Activated CD4-positive, alpha-beta T cell treated with anti-CD3 and anti-CD28 coated beads, Interleukin-2, amount 50 U/mL, for 1 hour (primary cell): Measurements from ENCODE around the gene CNKSR1.

Source experiments
- DNase-seq: peaks from one replicate; pipeline ENCODE4 v3.0.0-alpha.2; 2020

The CNKSR1 gene, protein sequence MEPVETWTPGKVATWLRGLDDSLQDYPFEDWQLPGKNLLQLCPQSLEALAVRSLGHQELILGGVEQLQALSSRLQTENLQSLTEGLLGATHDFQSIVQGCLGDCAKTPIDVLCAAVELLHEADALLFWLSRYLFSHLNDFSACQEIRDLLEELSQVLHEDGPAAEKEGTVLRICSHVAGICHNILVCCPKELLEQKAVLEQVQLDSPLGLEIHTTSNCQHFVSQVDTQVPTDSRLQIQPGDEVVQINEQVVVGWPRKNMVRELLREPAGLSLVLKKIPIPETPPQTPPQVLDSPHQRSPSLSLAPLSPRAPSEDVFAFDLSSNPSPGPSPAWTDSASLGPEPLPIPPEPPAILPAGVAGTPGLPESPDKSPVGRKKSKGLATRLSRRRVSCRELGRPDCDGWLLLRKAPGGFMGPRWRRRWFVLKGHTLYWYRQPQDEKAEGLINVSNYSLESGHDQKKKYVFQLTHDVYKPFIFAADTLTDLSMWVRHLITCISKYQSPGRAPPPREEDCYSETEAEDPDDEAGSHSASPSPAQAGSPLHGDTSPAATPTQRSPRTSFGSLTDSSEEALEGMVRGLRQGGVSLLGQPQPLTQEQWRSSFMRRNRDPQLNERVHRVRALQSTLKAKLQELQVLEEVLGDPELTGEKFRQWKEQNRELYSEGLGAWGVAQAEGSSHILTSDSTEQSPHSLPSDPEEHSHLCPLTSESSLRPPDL

DNA sequence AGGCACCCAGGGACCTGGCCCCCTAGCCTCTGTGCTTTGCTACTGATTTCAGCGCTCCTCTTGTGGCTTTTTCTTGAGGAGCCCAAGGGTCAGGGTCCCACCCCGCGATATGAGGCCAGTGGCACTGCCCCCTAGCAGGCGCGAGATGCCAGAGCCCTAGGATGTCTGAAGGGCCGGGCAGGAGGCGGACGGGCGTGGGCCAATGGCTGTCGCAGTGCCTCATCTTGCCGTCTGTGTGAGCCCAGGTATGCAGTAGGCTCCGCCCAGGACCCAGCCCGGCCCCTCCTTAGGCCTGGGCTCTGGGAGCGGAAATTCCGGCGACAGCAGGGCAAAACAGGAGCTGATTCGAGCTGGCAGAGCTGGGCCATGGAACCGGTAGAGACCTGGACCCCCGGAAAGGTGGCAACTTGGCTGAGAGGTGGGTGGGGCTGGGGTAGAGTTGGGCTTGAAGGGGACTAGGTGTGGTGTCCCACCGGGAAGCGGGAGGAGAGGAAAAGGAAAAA lies at the start of gene CNKSR1:
Gene CNKSR1 (plus strand): TSS at position 310 of the 503 bp plus-strand sequence. CDS start 57 bp downstream, at position 367.
- DNase-seq, result no peak

GRCh38 chr1:26129778-26130177 lies 47.5 kb upstream of the CNKSR1 start:
- DNase-seq, result no peak

DNA sequence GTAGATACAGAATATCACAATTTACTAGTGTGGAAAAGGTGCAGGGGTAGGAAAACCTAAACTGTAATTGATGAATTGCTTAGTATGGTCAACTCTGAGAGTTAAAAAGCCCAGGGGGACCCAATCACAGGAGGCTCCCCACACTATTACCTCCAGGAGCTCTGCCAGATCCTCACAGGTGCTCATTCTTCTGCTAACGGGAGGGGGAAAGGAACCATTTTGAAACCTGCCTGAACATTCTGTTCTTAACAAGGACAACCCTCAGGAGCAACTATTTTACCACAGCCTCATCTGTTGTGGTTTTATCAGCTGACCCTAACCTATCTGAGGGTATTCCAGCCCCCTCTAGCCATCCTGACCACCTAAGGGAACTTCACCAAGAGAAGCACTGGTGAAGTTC lies 46.6 kb upstream of the CNKSR1 start:
- DNase-seq, result no peak

- no peak for DNase-seq
These were observed 45.0 kb upstream of the CNKSR1 start for GRCh38 chr1:26132128-26132833.

GRCh38 chr1:26132834-26133167 lies 44.5 kb upstream of the CNKSR1 start:
- no peak for DNase-seq

- DNase-seq, result no peak
These were observed 42.8 kb upstream of the CNKSR1 start for GRCh38 chr1:26134466-26134865.

GRCh38 chr1:26138974-26139558 lies 38.2 kb upstream of the CNKSR1 start:
- DNase-seq, result no peak

DNA sequence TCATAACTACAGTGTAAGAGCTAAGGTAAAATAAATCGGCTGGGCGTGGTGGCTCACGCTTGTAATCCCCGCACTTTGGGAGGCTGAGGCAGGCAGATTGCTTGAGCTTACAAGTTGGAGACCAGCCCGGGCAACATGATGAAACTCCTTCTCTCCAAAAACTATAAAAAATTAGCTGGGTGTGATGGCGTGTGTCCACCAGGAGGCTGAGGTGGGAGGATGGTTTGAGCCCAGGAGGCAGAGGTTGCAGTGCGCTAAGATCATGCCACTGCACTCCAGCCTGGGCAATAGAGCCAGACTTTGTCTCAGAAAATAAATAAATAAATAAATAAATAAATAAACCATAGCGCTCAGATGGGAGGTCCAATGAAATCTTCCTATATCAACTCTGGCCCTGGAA lies 35.1 kb upstream of the CNKSR1 start:
- DNase-seq, result no peak

DNA sequence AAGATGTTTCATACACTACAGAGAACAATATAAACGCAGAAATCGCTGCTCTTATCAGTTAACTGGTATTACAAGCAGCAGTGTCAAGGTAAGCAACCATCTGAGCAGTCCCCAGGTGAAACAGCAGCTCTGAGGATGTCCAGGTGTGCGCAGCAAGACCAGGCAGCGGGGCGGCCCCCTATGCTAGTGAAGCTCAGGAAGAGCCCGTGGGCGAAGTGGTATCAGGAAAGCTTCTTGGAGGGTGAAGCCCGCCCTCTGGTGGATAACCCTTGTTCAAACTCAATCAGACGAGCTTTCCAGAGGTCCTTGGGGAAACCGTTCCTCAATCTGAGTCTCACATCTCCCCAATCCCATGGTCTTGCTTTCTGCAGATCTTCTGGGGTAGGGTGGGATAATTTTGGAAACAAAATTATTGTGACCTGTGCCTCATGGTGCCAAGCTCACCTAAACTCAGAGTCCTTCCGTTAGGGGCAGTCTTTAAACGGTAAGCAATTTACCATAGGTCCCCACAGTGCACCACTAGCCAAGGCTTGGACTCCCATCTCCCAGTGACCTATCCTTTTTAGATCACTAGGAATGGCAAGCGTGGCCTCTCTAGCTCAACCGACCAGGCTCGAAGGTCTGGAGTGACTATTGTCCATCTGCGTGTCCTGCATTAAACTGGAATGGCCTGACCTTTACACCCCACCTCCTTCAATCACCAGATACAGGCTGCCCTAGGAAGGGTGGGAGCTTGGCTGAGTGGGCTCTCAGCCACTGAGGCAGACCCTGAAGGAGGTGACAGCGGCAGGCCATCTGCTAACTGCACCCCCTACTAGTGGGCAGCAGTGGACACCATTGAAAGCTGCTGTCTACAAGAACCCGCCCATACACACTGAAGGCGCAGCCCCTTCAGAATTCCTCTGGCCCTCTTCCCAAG lies 32.0 kb upstream of the CNKSR1 start:
- DNase-seq, result peak; percentile 70

- no peak for DNase-seq
These were observed 31.4 kb upstream of the CNKSR1 start for GRCh38 chr1:26145960-26146294.

DNA sequence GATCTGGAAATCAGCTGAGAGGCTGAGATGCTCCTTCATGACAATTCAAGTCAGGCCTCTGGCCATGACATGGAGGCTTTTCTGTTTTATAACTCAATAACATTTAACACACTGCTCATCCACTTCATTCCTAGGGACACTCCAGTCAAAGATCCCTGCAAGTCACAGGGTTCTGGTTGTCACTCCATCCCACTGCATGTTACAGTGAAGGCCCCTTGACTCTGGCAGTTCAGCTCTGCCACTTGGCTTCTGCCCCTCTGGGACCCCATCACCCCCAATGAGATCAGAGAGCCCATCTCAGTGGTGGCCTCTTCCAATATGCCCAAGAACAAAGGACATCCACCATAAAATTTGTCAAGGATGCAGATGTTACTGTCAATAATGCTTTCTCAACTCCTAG lies 28.4 kb upstream of the CNKSR1 start:
- DNase-seq, result no peak

- no peak for DNase-seq
These were observed 23.2 kb upstream of the CNKSR1 start for GRCh38 chr1:26153966-26154532.

DNA sequence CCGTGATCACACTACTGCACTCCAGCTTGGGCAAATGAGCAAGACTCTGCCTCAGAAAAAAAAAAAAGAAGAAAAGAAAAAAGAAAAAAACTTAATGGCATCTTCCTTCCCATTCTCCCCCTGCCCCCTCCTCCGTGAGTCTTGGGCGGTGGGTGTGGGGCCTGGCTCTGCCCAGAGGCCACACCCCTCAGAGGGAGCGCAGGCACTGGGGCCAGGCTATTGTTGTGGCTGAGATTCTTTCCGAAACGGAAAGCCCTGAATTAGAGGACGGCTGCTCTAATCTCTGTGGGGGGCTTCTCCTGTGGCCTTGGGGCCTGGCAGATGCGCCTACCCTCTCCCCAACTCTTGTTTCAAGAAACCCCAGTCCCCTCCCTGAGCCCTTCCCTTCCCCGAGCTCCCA lies 22.5 kb upstream of the CNKSR1 start:
- no peak for DNase-seq

GRCh38 chr1:26155370-26156284 lies 21.7 kb upstream of the CNKSR1 start:
- no peak for DNase-seq

DNA sequence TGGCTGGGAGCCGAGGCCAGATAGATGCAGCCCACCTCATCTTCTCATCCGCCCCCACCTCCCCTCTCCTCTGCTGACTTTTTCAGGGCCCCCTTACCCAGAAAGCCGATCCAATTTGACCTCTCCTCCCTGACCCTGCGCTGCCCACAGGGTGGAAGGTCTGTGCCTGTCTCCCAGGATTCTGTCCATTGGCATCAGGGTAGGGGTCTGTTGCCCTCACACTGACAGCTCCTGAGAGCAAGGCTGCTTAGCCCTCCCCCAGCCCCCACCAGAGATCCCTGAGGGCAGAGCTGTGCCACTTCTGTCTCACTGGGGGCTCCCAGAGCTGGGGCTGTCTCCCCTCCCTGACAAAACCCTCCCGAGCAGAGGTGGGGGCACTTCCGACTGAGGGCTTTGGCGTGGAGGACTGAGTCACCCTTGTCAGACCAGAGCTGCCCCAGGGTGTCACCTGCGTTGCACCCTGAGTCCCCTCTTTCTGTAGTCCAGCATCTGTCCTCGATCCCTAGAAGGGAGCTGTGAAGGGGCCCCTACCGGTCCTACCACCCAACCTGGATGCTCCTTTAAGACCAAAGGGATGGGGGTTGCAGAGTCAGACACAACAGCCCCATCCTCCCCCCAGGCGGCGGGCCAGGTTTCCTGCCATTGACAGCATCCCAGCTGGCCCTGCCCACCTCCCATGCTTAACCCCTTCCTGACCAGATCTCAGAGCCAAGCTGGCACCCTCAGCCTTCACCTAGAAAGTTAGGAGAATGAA lies 20.8 kb upstream of the CNKSR1 start:
- no peak for DNase-seq

GRCh38 chr1:26158271-26158907 lies 18.9 kb upstream of the CNKSR1 start:
- no peak for DNase-seq

- DNase-seq, result no peak
These were observed 18.2 kb upstream of the CNKSR1 start, which contains the start of gene FAM110D for GRCh38 chr1:26158908-26159742. Gene FAM110D (plus strand): TSS chr1:26159079. CDS start chr1:26161292, 2,213 bp downstream.

DNA sequence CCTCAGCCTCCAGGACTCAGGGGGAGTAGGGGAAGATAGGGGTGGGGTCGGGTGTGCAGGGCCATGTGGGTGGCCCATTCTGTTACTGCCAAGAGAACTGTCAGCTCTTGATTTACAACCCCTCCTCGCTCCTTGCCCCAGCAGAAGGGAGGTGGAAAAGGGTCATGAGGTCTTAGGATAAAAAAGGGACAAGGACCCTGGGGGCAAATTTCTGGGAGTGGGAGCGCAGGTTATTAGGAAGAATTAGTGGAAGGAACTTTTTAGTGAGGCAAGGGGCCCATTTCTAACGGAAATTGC lies 17.6 kb upstream of the CNKSR1 start:
- no peak for DNase-seq
